ENCODE measurements around the gene MYO16.

The MYO16 gene

GRCh38 chr13:109206616-109207015 lies 577.2 kb downstream of the MYO16 start:
- H3K27ac ChIP-seq (ENCODE audit: extremely low read depth, low read depth, low read length): no peak overlapping the region
- no peak overlapping the region for H3K4me3 ChIP-seq (ENCODE audit: low read depth, low read length)
- POLR2A ChIA-PET: no interaction called here
- no peaks in the 10 kb centered on the region for H3K36me3 ChIP-seq (ENCODE audit: control insufficient read depth in 2 of 2, insufficient read depth in 1 of 2, low read length in 2 of 2)
- no peaks in the 10 kb centered on the region for H3K4me1 ChIP-seq (ENCODE audit: control insufficient read depth, insufficient read depth, low read length)
- no peaks in the 10 kb centered on the region for H3K9me3 ChIP-seq (ENCODE audit: control insufficient read depth, insufficient read depth, low read depth, low read length)
- TF ChIP-seq ZBTB11 (tag by site-specific recombination; conservative IDR thresholded peaks at IDR 0.05; ENCODE audit: low read depth): no peak
- no peak for TF ChIP-seq KLF9 (tag by site-specific recombination; IDR thresholded peaks at IDR 0.05; ENCODE audit: low read depth)
- TF ChIP-seq ZNF529 (tag by site-specific recombination; IDR thresholded peaks at IDR 0.05; ENCODE audit: insufficient replicate concordance): no peak
- TF ChIP-seq GLIS2 (tag by site-specific recombination; IDR thresholded peaks at IDR 0.05): no peak
- TF ChIP-seq ZBTB20 (tag by site-specific recombination; IDR thresholded peaks at IDR 0.05): no peak
- TF ChIP-seq ZNF140 (tag by site-specific recombination; IDR thresholded peaks at IDR 0.05): no peak
- TF ChIP-seq ZNF280C (tag by site-specific recombination; IDR thresholded peaks at IDR 0.05): no peak
- no peak for TF ChIP-seq ZNF280D (tag by site-specific recombination; IDR thresholded peaks at IDR 0.05)
- no peak for TF ChIP-seq ZNF580 (tag by site-specific recombination; IDR thresholded peaks at IDR 0.05)
- no peak for TF ChIP-seq ZNF335 (tag by site-specific recombination; conservative IDR thresholded peaks at IDR 0.05)
- TF ChIP-seq ZFP37 (tag by site-specific recombination; IDR thresholded peaks at IDR 0.05): no peak
- no peak for TF ChIP-seq ZNF426 (tag by site-specific recombination; IDR thresholded peaks at IDR 0.05)
- no peak for TF ChIP-seq PATZ1 (tag by site-specific recombination; IDR thresholded peaks at IDR 0.05)
- no peak for TF ChIP-seq PRDM1 (tag by site-specific recombination; IDR thresholded peaks at IDR 0.05)
- CTCF ChIA-PET: no interaction called here

- no peaks in the 10 kb centered on the region for H3K9me3 ChIP-seq (ENCODE audit: control insufficient read depth, insufficient read depth, low read depth, low read length)
- H3K36me3 ChIP-seq (ENCODE audit: control insufficient read depth in 2 of 2, insufficient read depth in 1 of 2, low read length in 2 of 2): no peaks in the 10 kb centered on the region
- TF ChIP-seq KLF16 (tag by site-specific recombination; IDR thresholded peaks at IDR 0.05) (no peak), MEIS1 (CRISPR knock-in tag; IDR thresholded peaks at IDR 0.05; ENCODE audit: borderline replicate concordance) (no peak), ZNF777 (tag by site-specific recombination; IDR thresholded peaks at IDR 0.05; ENCODE audit: borderline replicate concordance) (no peak), ZBTB7A (tag by site-specific recombination; IDR thresholded peaks at IDR 0.05; ENCODE audit: low read depth) (no peak)
- ChIA-PET POLR2A (no interaction called here), CTCF (no interaction called here)
- no peak overlapping the region for H3K27ac ChIP-seq (ENCODE audit: extremely low read depth, low read depth, low read length)
- H3K4me1 ChIP-seq (ENCODE audit: control insufficient read depth, insufficient read depth, low read length): no peaks in the 10 kb centered on the region
- H3K4me3 ChIP-seq (ENCODE audit: low read depth, low read length): no peak overlapping the region
These were observed 578.2 kb downstream of the MYO16 start for GRCh38 chr13:109207622-109208021.

Measured in HEK293 (cell line).